Measurements from ENCODE around the gene PNPT1. TPM values are rescaled to one million over a fixed set of nuclear protein-coding genes. Genes with fewer than 3 reads are reported as not detected.

PNPT1 gene
- total RNA-seq, 1 experiment from 2014 or later, result 31.7 TPM

Other genes starting within 250 kb of the PNPT1 start
- gene CFAP36, start 174.1 kb downstream of the PNPT1 start, total RNA-seq (2021; ENCODE audit: unreplicated experiment), result 34.9 TPM
- 40.8 TPM for gene PPP4R3B, start 76.2 kb downstream of the PNPT1 start, total RNA-seq (2021; ENCODE audit: unreplicated experiment)
- 0.34 TPM for gene EFEMP1, start 229.9 kb upstream of the PNPT1 start, total RNA-seq (2021; ENCODE audit: unreplicated experiment)